Chondrocyte (in vitro differentiated cells): ENCODE data around the gene TBC1D7. TPM values are rescaled to one million over a fixed set of nuclear protein-coding genes. Genes with fewer than 3 reads are reported as not detected.

Experiments used
- DNase-seq: peaks from one replicate; pipeline ENCODE4 v3.0.0; 2021; ENCODE audit warnings: mixed read lengths, low spot score
- H3K27ac Mint-ChIP-seq: one replicate; pipeline ENCODE4 v1.8.0; 2021; ENCODE audit warnings: mild to moderate bottlenecking, moderate library complexity, mixed read lengths; ENCODE audit not compliant: unreplicated experiment
- H3K27me3 Mint-ChIP-seq: 2 replicates; pipeline ENCODE4 v1.8.0; 2021; ENCODE audit warnings: low read depth, mixed read lengths
- H3K36me3 Mint-ChIP-seq: 2 replicates; pipeline ENCODE4 v1.8.0; 2021; ENCODE audit warnings: low read depth, mixed read lengths
- H3K4me1 Mint-ChIP-seq: 2 replicates; pipeline ENCODE4 v1.8.0; 2021; ENCODE audit warnings: low read depth, mild to moderate bottlenecking, mixed read lengths
- H3K4me3 Mint-ChIP-seq: one replicate; pipeline ENCODE4 v1.8.0; 2021; ENCODE audit warnings: mild to moderate bottlenecking, moderate library complexity, mixed read lengths; ENCODE audit not compliant: unreplicated experiment
- H3K9me3 Mint-ChIP-seq: 2 replicates; pipeline ENCODE4 v1.8.0; 2021; ENCODE audit warnings: low read depth, mixed read lengths
- CTCF ChIP-seq: fragments of 200-600 bp; sonication (generic); IDR thresholded peaks from 2 replicates; pipeline ENCODE4 v1.5.0; 2021; ENCODE audit warnings: antibody characterized with exemption, mild to moderate bottlenecking, moderate library complexity
- total RNA-seq: library from RNA; stranded (reverse); gene quantifications from 3 replicates; pipeline ENCODE4 v1.2.1, GENCODE V29; 2021

Gene TBC1D7
- total RNA-seq, 1 donor from 2014 or later, result 19.4 TPM

GRCh38 chr6:13319891-13320564 is 8.3 kb downstream of the TBC1D7 start:
- H3K36me3 Mint-ChIP-seq, result peaks cover 47% of the 10 kb centered on the region
- H3K27ac Mint-ChIP-seq, result no peak overlapping the region
- no peaks in the 10 kb centered on the region for H3K27me3 Mint-ChIP-seq
- no peaks in the 10 kb centered on the region for H3K4me1 Mint-ChIP-seq
- no peak for DNase-seq
- H3K9me3 Mint-ChIP-seq, result no peaks in the 10 kb centered on the region
- H3K4me3 Mint-ChIP-seq, result no peak overlapping the region
- TF ChIP-seq CTCF, result no peak

- Mint-ChIP-seq H3K4me3 (no peak overlapping the region), H3K4me1 (no peaks in the 10 kb centered on the region), H3K27ac (no peak overlapping the region), H3K9me3 (no peaks in the 10 kb centered on the region), H3K27me3 (no peaks in the 10 kb centered on the region), H3K36me3 (peaks cover 44% of the 10 kb centered on the region)
- no peak for TF ChIP-seq CTCF
- no peak for DNase-seq
Observed at GRCh38 chr6:13318821-13319220, 9.5 kb downstream of the TBC1D7 start.

GRCh38 chr6:13315896-13316295 is 12.4 kb downstream of the TBC1D7 start:
- H3K4me1 Mint-ChIP-seq, result no peaks in the 10 kb centered on the region
- H3K4me3 Mint-ChIP-seq, result no peak overlapping the region
- no peak for DNase-seq
- no peaks in the 10 kb centered on the region for H3K9me3 Mint-ChIP-seq
- no peaks in the 10 kb centered on the region for H3K27me3 Mint-ChIP-seq
- peaks cover 42% of the 10 kb centered on the region for H3K36me3 Mint-ChIP-seq
- H3K27ac Mint-ChIP-seq, result no peak overlapping the region
- TF ChIP-seq CTCF, result no peak

GRCh38 chr6:13314806-13315205 is 13.5 kb downstream of the TBC1D7 start:
- Mint-ChIP-seq H3K27me3 (no peaks in the 10 kb centered on the region), H3K4me1 (no peaks in the 10 kb centered on the region), H3K9me3 (no peaks in the 10 kb centered on the region), H3K36me3 (peaks cover 34% of the 10 kb centered on the region), H3K4me3 (no peak overlapping the region), H3K27ac (no peak overlapping the region)
- TF ChIP-seq CTCF, result no peak
- DNase-seq, result no peak

GRCh38 chr6:13311155-13311554 is 17.2 kb downstream of the TBC1D7 start:
- Mint-ChIP-seq H3K4me3 (no peak overlapping the region), H3K27ac (no peak overlapping the region), H3K36me3 (peaks cover 22% of the 10 kb centered on the region), H3K9me3 (no peaks in the 10 kb centered on the region), H3K4me1 (no peaks in the 10 kb centered on the region), H3K27me3 (no peaks in the 10 kb centered on the region)
- no peak for DNase-seq
- no peak for TF ChIP-seq CTCF
